Fibroblast of the aortic adventitia (primary cell): ENCODE data around the gene GNMT. TPM values are rescaled to one million over a fixed set of nuclear protein-coding genes. Genes with fewer than 3 reads are reported as not detected.
"Not testable (repeated sequence)": the region's sequence is repeated elsewhere in the genome, so short reads cannot be mapped to it uniquely, and the experiment has no call there.

ENCODE experiments used
- DNase-seq: peaks from one replicate; pipeline ENCODE4 v3.0.0-alpha.2; 2010; ENCODE audit warnings: low read depth
- H3K4me3 ChIP-seq: 2 replicates; pipeline ENCODE4 v1.5.1; 2011; ENCODE audit warnings: low read depth, mild to moderate bottlenecking, control low read depth, low read length, moderate library complexity
- total RNA-seq: library from RNA; depleted of rRNA; stranded (reverse); fragments of >200 nt; gene quantifications from 2 replicates; pipeline ENCODE4 v1.2.3, GENCODE V29; 2012; ENCODE audit warnings: low replicate concordance
- TF ChIP-seq, protein P1 (sequence below): IDR thresholded peaks from 2 replicates; pipeline ENCODE4 v1.5.1; 2011; ENCODE audit warnings: mild to moderate bottlenecking, low read length, control low read depth, inconsistent platforms; ENCODE audit not compliant: insufficient read depth

Gene GNMT
- total RNA-seq, 1 donor = 0.36 TPM

DNA sequence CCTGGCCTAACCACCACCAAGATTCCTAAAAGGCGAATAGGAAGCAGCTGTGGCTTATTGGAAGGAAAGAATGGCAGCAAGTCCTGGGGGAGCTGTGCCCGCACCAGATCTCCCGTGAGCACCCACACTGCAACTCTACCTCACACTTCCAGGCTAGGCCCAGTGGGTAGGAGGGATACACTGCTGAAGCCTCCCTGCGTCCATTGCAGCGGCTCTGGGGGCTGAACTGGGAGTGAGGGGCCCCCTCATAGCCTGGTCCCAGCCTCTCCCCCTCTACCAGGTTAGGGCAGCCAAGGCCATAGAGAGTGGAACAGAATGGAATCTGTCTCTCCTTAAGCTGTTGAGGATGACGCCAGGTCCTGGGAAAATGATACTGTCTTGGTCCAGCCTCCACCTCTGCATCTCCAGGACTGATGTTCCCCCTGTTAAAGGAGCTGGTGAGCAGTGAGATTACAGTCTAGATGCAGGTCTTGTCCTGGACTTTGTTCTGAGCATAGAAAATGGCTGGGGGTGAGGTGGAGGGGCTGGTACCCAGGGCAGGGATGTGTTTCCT lies 20.0 kb upstream of the GNMT start:
- DNase-seq = no peak

DNA sequence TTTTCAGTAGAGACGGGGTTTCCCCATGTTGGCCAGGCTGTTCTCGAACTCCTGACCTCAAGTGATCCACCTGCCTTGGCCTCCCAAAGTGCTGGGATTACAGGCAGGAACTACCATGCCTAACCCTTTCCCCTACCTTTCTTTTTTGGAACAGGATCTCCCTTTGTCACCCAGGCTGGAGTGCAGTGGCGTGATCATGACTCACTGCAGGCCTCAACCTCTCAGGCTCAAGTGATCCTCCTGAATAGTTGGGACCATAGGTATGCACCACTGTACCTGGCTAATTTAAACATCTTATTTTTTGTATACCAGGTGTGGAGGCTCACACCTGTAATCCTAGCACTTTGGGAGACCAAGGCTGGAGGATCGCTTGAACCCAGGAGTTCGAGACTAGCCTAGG lies 19.2 kb upstream of the GNMT start:
- H3K4me3 ChIP-seq, DNase-seq: not testable (repeated sequence)

More for the DNA sequence above, 20.0 kb upstream of the GNMT start:
- no peak overlapping the region for H3K4me3 ChIP-seq
- TF ChIP-seq, protein P1, sequence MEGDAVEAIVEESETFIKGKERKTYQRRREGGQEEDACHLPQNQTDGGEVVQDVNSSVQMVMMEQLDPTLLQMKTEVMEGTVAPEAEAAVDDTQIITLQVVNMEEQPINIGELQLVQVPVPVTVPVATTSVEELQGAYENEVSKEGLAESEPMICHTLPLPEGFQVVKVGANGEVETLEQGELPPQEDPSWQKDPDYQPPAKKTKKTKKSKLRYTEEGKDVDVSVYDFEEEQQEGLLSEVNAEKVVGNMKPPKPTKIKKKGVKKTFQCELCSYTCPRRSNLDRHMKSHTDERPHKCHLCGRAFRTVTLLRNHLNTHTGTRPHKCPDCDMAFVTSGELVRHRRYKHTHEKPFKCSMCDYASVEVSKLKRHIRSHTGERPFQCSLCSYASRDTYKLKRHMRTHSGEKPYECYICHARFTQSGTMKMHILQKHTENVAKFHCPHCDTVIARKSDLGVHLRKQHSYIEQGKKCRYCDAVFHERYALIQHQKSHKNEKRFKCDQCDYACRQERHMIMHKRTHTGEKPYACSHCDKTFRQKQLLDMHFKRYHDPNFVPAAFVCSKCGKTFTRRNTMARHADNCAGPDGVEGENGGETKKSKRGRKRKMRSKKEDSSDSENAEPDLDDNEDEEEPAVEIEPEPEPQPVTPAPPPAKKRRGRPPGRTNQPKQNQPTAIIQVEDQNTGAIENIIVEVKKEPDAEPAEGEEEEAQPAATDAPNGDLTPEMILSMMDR = no peak

DNA sequence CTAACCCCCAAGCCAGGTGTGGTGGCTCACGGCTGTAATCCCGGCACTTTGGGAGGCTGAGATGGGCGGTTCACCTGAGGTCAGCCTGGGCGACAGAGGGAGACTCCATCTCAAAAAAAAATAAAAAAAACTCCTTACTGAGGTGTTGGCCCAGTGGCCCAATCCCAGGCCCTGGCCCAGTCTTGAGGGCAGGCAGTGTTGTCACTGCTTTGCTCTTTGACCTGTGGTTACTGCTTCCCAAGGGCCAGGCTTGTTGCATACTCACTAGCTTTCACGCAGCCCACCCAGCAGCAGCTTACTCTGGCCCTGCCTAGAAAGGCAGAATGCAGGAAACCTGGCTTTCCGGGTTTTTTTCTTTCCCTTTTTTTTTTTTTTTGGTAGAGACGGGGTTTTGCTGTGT lies 18.1 kb upstream of the GNMT start:
- TF ChIP-seq, protein P1 = no peak
- no peak overlapping the region for H3K4me3 ChIP-seq
- no peak for DNase-seq

DNA sequence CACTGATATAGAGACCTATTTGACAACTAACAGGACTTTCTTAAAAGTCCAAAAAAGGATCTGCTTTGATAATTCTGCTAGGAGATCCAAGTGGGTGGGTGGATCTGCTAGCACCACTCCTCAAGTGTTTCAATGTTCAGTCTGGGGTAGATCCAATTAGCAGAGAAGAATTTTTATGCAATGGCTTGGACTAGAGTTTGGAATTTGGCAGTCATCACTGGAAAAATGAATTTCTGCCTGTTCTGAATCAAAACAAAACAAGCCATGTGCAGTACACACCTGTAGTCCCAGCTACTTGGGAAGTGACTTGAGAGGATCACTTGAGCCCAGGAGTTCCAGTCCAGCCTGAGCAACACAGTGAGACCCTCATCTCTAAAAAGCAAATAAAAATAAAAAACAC lies 12.6 kb upstream of the GNMT start:
- peak; percentile 25 for DNase-seq
- TF ChIP-seq, protein P1 = no peak
- no peak overlapping the region for H3K4me3 ChIP-seq

DNA sequence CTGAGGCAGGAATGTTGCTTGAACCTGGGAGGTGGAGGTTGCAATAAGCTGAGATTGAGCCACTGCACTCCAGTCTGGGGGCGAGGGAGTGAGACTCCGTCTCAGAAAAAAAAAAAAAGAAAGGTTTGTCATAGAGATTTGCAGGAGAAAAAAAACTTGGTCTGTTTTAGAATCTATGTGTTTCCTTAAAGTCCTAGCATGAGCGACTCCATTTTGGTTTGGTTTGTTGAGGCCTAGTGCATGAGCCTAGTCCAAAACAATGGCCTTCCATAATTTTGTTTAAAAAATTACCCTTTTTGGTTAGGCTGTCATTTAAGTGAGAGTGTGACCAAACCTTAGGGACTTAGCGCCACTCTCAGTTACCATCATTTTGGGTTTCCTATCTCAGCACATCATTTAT lies 8.2 kb upstream of the GNMT start:
- TF ChIP-seq, protein P1 = no peak

DNA sequence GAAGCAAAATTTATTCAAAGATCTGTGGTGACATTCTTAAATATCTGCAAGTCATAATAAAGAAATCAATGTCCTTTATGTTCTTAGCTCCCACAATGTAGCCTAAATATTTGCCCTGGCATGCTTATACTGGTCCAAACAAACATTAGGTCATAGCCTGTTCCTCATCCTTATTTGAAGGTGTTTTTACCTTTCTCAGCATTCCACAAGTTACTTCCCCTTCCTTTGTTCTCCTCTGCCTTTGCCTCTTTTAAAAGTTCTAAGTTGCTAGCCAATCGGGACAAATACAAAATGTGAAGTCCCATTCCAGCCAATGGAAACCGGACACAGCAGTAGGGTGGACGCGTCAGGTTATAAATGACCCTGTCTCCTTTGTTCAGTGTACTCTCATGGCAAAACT lies 6.1 kb upstream of the GNMT start:
- not testable (repeated sequence) for DNase-seq, H3K4me3 ChIP-seq

More for the DNA sequence above, 8.2 kb upstream of the GNMT start:
- DNase-seq = no peak
- H3K4me3 ChIP-seq = no peak overlapping the region

DNA sequence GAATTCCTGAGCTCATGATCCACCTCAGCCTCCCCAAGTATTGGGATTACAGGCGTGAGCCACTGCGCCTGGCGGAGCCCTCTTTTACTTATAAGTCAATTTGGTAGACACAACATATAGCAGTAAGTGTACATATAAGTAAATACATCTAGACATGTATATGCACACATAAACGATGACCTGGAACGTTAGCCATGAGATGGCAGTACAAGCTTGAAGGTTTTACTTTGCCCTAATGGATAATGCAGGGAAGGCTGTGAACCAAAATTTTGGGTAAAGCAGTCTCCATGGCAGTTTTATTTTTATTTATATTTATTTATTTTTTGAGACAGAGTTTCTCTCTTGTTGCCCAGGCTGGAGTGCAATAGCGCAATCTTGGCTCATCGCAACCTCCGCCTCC lies 2.4 kb upstream of the GNMT start:
- DNase-seq = no peak
- H3K4me3 ChIP-seq = no peak overlapping the region
- TF ChIP-seq, protein P1 = no peak

DNA sequence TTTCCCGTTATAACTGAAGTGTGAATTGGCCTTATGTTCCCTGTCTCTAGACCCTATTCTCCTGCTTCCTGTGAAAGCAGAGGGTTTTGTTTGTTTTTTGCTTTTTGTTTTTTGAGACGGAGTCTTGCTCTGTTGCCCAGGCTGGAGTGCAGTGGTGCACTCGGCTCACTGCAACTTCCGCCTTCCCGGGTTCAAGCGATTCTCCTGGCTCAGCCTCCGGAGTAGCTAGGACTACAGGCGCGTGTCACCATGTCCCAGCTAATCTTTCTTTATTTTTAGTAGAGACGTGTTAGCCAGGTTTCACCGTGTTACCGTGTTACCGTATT lies 674 bp upstream of the GNMT start:
- no peak for DNase-seq
- TF ChIP-seq, protein P1 = no peak
- peak overlapping the region; percentile 55 for H3K4me3 ChIP-seq
